Amygdala (tissue), 56 donors: ENCODE measurements around the gene RNF40.

ENCODE experiments used
- DNase-seq, 56 donors: peaks; one replicate each; lab custom pipeline; 2025; lab: John Stamatoyannopoulos, UW

RNF40 gene

DNA sequence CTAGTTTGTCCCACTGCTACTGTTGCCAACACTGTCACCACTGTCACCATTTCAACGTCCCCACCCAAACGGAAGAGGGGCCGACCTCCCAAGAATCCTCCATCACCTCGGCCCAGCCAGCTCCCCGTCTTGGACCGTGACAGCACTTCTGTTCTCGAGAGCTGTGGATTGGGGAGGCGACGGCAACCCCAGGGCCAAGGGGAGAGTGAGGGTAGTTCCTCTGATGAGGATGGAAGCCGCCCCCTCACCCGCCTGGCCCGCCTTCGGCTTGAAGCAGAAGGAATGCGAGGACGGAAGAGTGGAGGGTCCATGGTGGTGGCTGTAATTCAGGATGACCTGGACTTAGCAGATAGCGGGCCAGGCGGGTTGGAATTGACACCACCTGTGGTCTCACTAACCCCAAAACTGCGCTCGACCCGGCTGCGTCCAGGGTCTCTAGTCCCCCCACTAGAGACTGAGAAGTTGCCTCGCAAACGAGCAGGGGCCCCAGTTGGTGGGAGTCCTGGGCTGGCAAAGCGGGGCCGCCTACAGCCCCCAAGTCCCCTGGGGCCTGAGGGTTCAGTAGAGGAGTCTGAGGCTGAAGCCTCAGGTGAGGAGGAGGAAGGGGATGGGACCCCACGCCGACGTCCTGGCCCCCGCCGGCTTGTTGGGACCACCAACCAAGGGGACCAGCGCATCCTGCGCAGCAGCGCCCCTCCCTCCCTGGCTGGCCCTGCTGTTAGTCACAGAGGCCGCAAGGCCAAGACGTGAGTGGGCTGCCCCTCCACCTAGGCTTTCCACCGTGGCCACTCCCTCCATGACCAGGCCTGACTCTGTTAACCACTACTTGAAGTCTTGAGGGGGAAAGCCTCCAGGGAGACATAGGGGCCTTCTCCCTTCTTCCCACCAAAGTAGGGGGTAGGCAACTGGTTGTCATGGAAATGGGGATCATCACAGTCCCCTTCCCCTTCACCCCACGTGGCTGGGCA, 22.9 kb upstream of the RNF40 start:
- no peak for DNase-seq

DNA sequence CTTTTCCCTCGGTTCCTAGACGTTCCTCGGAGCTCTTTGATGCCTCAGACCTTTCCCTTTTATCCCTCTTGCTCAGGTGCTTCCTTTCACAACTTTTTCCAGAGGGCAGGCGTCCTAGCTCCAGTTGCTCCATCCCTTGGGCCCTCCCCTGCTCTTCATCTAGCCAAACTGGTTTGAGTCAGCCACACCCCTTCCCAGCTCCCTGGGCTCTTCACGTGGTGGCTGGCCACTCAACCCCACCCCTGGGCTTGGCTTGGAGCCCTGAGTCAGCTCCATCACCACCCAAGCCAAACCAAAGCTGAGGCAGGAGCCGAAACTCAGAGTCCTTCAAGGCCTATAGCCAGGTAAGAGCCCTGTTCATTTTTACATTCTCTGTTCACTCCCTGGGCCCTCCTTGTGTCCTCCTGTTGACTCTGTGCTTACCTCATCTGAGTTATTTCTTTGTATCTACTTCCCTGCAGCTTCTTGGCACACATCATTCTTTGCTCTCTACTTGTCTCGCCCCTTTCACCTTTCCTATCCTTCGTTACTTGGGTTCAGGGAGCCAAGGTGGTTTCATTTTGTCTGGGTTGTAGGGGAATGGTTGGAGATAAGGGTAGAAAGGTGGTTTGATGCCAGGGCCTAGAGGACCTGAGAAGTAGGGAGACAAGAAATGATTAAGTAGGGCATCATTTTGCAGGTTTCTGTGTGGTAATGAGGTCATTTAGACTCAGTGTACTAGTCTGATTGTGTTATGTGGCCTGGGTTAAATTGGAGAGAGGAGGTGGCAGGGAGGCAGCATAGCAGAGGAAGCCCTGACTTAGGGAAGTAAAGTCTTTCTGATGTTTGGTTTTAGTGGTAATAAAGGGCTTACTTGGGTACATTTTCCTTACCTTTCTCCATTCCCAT, 21.5 kb upstream of the RNF40 start:
- DNase-seq, result peak in 1 of 56 donors; percentile 2

GRCh38 chr16:30741461-30741914, 20.6 kb upstream of the RNF40 start:
- DNase-seq, result no peak

DNA sequence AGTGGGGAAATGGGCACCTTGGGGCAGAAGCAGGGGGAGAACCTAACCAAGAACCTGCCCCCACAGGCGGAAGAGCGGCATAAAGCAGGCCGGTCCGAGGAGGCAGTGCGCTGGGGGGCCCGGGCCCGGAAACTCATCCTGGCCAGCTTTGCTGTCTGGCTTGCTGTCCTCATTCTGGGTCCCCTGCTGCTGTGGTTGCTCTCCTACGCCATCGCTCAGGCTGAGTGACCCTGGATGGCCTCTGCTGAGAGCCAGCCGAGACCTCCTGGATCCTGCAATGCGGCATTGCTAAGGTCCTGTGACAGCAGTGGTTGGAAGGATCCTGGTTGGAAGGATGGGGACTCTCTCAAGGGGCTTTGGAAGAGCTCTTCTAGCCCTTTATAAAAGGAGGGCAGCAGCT, 18.4 kb upstream of the RNF40 start:
- no peak for DNase-seq

GRCh38 chr16:30744183-30744582, 17.9 kb upstream of the RNF40 start:
- DNase-seq, result no peak

DNA sequence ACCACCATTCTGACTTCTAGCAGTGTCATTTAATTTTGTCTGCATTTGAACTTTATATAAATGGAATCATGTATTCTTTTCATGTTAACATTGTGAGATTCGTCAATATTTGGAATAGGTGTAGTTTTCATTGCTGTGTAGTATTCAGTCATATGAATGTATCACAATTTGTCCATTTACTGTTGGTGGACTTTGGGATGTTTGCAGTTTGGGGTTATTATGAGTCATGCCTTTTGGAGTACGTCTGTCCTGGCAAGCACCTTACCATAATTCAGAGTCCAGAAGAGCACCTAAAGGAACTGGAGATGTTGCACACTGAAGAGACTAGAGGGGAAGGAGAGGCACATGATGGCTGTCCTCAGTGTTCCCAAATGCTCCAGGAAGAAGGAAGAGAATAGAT, 17.0 kb upstream of the RNF40 start:
- no peak for DNase-seq

GRCh38 chr16:30746638-30747175, 15.4 kb upstream of the RNF40 start:
- DNase-seq, result no peak

DNA sequence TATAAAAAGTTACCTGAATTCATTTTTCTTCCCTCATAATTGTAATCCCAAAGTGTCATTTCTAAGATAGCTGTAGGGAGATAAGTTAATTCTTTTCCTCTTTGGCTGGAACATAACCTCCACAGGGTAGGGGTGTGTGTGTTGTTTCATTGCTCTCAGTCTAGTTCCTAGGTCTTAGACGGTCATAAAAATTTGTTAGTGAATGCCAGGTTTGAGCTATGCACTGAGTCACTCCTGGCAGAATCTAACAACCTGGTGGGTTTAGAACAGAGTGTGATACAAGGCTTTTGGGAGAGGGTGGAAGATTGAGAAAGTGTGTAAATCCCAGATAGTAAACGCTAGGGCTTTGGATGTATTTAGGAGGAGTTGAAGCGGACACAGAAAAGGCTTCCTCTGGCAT, 14.8 kb upstream of the RNF40 start:
- DNase-seq, result no peak

DNA sequence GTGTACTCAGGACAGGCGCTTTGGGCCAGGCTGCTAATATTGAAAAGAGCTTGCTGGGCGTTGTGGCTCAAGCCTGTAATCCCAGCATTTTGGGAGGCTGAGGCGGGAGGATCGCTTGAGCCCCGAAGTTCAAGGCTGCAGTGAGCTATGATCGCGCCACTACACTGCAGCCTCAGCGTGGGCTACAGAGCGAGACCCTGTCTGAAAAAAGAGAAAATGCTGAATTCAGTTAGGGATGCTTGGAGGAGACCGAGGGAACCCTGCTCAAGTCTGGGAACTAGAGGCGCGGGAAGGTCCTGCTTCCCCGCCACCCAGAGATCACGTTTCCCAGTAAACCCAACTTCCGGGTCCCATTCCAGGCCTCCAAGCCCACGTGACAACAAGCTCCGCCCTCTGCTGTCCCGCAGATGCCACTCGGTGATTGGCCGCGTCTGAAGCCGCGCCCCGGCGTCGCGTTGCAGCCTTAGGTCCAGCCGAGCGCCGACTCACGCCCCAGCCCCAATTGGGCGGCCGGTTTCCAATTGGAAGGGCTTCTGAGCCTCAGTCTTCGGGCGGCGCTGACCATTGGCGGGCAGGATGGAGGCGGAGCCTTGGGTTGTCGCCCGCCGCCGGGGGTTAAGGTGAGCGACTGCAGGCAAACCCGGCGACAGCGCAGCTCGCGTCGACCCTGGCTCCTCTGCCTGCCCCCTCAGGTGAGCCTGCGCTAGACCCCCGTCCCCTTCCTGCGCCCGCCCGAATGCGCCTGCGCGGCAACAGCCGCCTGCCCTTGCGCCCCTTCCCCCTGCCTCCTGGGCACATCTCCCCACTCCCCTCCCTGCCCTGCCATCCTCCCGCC, 14.1 kb upstream of the RNF40 start, which contains the start of gene PHKG2:
PHKG2 (plus strand) TSS at position 627 of the 835 bp plus-strand sequence. CDS start 396 bp downstream, outside the sequence.
- DNase-seq, result peak; percentile 82 to 99 (median 97)

- DNase-seq, result peak in 4 of 56 donors; percentile 19 to 83 (median 40)
Observed at GRCh38 chr16:30748634-30749445, 13.3 kb upstream of the RNF40 start.

GRCh38 chr16:30750201-30750600, 11.9 kb upstream of the RNF40 start:
- no peak for DNase-seq

DNA sequence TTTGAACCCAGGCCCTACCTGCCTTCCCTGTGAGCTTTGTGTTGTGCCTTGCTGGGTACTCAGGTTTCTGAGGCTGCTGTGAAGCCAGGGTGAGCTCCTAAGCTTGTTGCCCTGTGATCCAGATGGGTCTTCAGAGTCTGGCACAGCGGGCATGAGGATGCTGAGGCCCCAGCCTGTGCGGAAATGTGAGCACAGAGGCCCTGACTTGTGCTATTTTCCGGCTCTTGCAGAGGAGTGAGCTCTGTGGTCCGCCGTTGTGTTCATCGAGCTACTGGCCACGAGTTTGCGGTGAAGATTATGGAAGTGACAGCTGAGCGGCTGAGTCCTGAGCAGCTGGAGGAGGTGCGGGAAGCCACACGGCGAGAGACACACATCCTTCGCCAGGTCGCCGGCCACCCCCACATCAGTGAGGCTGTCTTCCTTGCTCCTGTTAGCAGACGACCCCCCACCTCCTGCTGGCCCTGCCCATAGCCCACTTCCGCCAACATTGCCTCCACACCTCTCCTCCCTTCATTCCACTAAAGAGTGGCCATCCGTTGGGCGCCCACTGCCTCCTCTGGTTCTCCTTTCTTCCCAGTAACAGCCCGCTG, 11.2 kb upstream of the RNF40 start:
- DNase-seq, result no peak

GRCh38 chr16:30753596-30753995, 8.5 kb upstream of the RNF40 start:
- DNase-seq, result no peak

GRCh38 chr16:30755955-30756780, 6.0 kb upstream of the RNF40 start:
- DNase-seq, result no peak

DNA sequence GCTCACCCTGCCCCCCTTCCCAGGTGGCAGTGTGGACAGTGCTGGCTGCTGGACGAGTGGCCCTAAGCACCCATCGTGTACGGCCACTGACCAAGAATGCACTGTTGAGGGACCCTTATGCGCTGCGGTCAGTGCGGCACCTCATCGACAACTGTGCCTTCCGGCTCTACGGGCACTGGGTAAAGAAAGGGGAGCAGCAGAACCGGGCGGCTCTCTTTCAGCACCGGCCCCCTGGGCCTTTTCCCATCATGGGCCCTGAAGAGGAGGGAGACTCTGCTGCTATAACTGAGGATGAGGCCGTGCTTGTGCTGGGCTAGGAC, 5.4 kb upstream of the RNF40 start:
- no peak for DNase-seq

DNA sequence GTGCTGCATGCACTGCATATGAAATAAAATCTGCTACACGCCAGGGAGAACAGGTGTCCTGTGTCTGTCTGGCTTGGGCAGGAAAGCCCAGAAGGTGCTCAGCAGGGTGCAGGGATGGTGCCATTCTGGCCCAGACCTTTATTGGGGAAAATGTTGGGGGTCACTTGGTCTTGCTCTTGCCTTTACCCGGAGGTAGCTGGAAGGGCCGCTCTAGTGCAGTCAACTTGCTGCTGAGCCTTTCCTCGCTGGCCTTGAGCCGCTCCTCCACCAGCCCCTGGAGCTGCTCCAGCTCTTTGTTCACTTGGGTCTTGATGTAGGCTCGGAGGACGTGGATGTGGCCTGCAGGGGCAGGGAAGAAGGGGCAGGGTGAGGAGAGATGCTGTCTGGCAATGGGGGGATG, 4.8 kb upstream of the RNF40 start:
- no peak for DNase-seq

DNA sequence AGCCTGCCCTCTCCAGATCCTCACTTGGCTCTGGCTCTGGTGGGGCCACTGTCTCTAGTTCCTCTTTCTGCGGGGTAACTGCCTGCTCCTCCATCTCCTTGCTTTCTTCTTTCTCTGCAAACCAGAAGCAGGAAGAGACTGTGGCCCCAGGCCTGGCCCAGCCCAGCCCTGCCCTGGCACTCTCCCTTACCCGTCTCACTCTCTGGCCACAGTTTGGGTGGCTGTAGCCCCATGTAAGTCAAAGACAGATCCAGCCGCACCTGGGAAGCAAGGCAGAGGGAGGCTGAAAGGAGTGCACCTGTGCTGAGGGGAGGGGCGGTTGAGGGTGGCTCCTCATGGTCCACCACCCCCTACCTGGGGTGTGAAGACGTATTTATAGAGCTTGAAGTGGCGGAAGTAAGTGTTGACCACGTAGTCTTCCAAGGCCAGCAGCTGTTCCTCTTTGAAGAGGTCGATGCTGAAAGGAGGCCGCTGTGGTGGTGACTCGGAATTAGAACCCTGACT, 3.1 kb upstream of the RNF40 start:
- DNase-seq, result peak in 2 of 56 donors; percentile 6 to 48
